Neural cell (in vitro differentiated cells): ENCODE measurements around the gene RSPRY1. TPM values are rescaled to one million over a fixed set of nuclear protein-coding genes. Genes with fewer than 3 reads are reported as not detected.

ENCODE experiments used
- H2AFZ ChIP-seq: fragments of 200-600, 300-800 bp; sonication (generic), shearing (Covaris generic); 2 replicates; pipeline ENCODE4 v1.6.0; 2014; ENCODE audit warnings: low read depth, mild to moderate bottlenecking, antibody characterized with exemption, low read length, moderate library complexity
- H3F3A ChIP-seq: fragments of 200-600 bp; shearing (Covaris generic); 2 replicates; pipeline ENCODE4 v1.6.1; 2016; ENCODE audit warnings: mild to moderate bottlenecking, moderate library complexity, mixed read lengths, antibody characterized with exemption, low read length; ENCODE audit not compliant: insufficient read depth, poor library complexity, severe bottlenecking
- H3K27ac ChIP-seq: fragments of 200-600, 300-800 bp; sonication (generic), shearing (Covaris generic); 2 replicates; pipeline ENCODE4 v1.5.1; 2014; ENCODE audit warnings: mild to moderate bottlenecking, low read length, moderate library complexity
- H3K27me3 ChIP-seq: fragments of 300-800, 200-600 bp; sonication (generic), shearing (Covaris generic); 2 replicates; pipeline ENCODE4 v1.6.0; 2014; ENCODE audit warnings: mild to moderate bottlenecking, low read depth, low read length, moderate library complexity; ENCODE audit not compliant: insufficient read depth
- H3K36me3 ChIP-seq: fragments of 300-800, 200-600 bp; sonication (generic), shearing (Covaris generic); 2 replicates; pipeline ENCODE4 v1.5.1; 2014; ENCODE audit warnings: mild to moderate bottlenecking, antibody characterized with exemption, low read length, moderate library complexity; ENCODE audit not compliant: insufficient read depth
- H3K4me2 ChIP-seq: fragments of 300-800, 200-600 bp; sonication (generic), shearing (Covaris generic); 2 replicates; pipeline ENCODE4 v1.6.0; 2014; ENCODE audit warnings: mild to moderate bottlenecking, low read length
- H3K4me3 ChIP-seq: fragments of 300-800, 200-600 bp; sonication (generic), shearing (Covaris generic); 2 replicates; pipeline ENCODE4 v1.5.1; 2014; ENCODE audit warnings: mild to moderate bottlenecking, low read length, moderate library complexity
- H3K79me2 ChIP-seq: fragments of 200-600 bp; shearing (Covaris generic); replicated peaks from 2 replicates; pipeline ENCODE4 v1.6.0; 2014; ENCODE audit warnings: mild to moderate bottlenecking, low read length, moderate library complexity; ENCODE audit not compliant: insufficient read depth
- H3K9ac ChIP-seq: fragments of 300-800, 200-600 bp; sonication (generic), shearing (Covaris generic); 2 replicates; pipeline ENCODE4 v1.6.1; 2016; ENCODE audit warnings: mild to moderate bottlenecking, low read length, mixed read lengths
- H3K9me2 ChIP-seq: fragments of 200-600 bp; shearing (Covaris generic); 2 replicates; pipeline ENCODE4 v1.6.1; 2016; ENCODE audit warnings: mild to moderate bottlenecking, low read length, mixed read lengths; ENCODE audit not compliant: insufficient read depth
- H3K9me3 ChIP-seq: fragments of 200-600, 300-800 bp; sonication (generic), shearing (Covaris generic); 2 replicates; pipeline ENCODE4 v1.6.1; 2016; ENCODE audit warnings: mild to moderate bottlenecking, mixed run types, low read length, moderate library complexity, mixed read lengths
- H4K20me1 ChIP-seq: fragments of 200-600 bp; shearing (Covaris generic); 2 replicates; pipeline ENCODE4 v1.6.1; 2016; ENCODE audit warnings: mild to moderate bottlenecking, mixed run types; ENCODE audit not compliant: insufficient read depth
- EZH2 ChIP-seq: fragments of 200-600, 300-800 bp; shearing (Covaris generic), sonication (generic); IDR thresholded peaks from 2 replicates; pipeline ENCODE4 v1.6.1; 2014; ENCODE audit warnings: antibody characterized with exemption, low read length, borderline replicate concordance, mild to moderate bottlenecking; ENCODE audit not compliant: insufficient read depth, poor library complexity, severe bottlenecking
- MXI1 ChIP-seq: fragments of 450-650 bp; conservative IDR thresholded peaks from 2 replicates; pipeline ENCODE4 v1.6.1; 2014; ENCODE audit warnings: antibody characterized with exemption, mild to moderate bottlenecking; ENCODE audit not compliant: poor library complexity, severe bottlenecking
- POLR2AphosphoS5 ChIP-seq: IDR thresholded peaks from 2 replicates; pipeline ENCODE4 v1.6.1; 2012
- SMC3 ChIP-seq: fragments of 450-650 bp; conservative IDR thresholded peaks from 2 replicates; pipeline ENCODE4 v1.6.1; 2014; ENCODE audit warnings: antibody characterized with exemption, mild to moderate bottlenecking, moderate library complexity; ENCODE audit not compliant: poor library complexity
- TAF1 ChIP-seq: IDR thresholded peaks from 2 replicates; pipeline ENCODE4 v1.6.1; 2012; ENCODE audit warnings: low read depth
- polyA plus RNA-seq: library from polyadenylated mRNA; depleted of rRNA; stranded (reverse); fragments of >200 nt; gene quantifications from 2 replicates; pipeline ENCODE4 v1.2.3, GENCODE V29; 2014
- TF ChIP-seq, protein P1 (sequence below): IDR thresholded peaks from 2 replicates; pipeline ENCODE4 v1.6.1; 2012; ENCODE audit warnings: borderline replicate concordance
- TF ChIP-seq, protein P2 (sequence below): fragments of 450-650 bp; IDR thresholded peaks from 2 replicates; pipeline ENCODE4 v1.5.1; 2014; ENCODE audit warnings: antibody characterized with exemption, mild to moderate bottlenecking, moderate library complexity; ENCODE audit not compliant: poor library complexity, severe bottlenecking

Gene RSPRY1
- polyA plus RNA-seq, 1 donor from 2014 or later = 62.0 TPM

DNA sequence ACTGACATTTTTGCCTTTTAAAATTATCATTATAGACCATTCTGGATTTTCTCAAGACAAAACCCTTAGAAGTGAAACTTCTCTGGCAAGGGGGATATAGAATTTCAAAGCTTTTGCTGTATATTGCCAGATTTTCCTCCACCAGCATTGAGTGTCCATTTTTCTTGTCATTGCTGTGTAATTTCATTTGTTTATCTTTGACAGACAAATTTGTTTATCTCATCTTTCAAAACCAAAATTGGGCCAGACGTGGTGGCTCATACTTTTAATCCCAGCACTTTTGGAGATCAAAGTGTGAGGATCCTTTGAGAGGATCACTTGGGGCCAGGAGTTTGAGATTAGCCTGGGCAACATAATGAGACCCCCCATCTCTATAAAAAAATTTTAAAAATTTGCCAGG, 43.0 kb downstream of the RSPRY1 start:
- H3K9ac ChIP-seq = no peak overlapping the region
- no peaks in the 10 kb centered on the region for H3K27me3 ChIP-seq
- no peak overlapping the region for H3K4me2 ChIP-seq
- H3K79me2 ChIP-seq = no peaks in the 10 kb centered on the region
- H3K27ac ChIP-seq = no peak overlapping the region
- no peaks in the 10 kb centered on the region for H3K9me2 ChIP-seq
- H4K20me1 ChIP-seq = no peaks in the 10 kb centered on the region
- H3K9me3 ChIP-seq = no peaks in the 10 kb centered on the region
- H3K4me3 ChIP-seq = no peak overlapping the region
- no peak overlapping the region for H2AFZ ChIP-seq
- H3K36me3 ChIP-seq = peaks cover 5% of the 10 kb centered on the region
- no peaks in the 10 kb centered on the region for H3F3A ChIP-seq
- TF ChIP-seq MXI1 = no peak
- TF ChIP-seq, protein P1, sequence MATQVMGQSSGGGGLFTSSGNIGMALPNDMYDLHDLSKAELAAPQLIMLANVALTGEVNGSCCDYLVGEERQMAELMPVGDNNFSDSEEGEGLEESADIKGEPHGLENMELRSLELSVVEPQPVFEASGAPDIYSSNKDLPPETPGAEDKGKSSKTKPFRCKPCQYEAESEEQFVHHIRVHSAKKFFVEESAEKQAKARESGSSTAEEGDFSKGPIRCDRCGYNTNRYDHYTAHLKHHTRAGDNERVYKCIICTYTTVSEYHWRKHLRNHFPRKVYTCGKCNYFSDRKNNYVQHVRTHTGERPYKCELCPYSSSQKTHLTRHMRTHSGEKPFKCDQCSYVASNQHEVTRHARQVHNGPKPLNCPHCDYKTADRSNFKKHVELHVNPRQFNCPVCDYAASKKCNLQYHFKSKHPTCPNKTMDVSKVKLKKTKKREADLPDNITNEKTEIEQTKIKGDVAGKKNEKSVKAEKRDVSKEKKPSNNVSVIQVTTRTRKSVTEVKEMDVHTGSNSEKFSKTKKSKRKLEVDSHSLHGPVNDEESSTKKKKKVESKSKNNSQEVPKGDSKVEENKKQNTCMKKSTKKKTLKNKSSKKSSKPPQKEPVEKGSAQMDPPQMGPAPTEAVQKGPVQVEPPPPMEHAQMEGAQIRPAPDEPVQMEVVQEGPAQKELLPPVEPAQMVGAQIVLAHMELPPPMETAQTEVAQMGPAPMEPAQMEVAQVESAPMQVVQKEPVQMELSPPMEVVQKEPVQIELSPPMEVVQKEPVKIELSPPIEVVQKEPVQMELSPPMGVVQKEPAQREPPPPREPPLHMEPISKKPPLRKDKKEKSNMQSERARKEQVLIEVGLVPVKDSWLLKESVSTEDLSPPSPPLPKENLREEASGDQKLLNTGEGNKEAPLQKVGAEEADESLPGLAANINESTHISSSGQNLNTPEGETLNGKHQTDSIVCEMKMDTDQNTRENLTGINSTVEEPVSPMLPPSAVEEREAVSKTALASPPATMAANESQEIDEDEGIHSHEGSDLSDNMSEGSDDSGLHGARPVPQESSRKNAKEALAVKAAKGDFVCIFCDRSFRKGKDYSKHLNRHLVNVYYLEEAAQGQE = no peak

- Histone ChIP-seq H3K9ac (no peak overlapping the region), H3K36me3 (peaks cover 22% of the 10 kb centered on the region), H3K4me2 (no peak overlapping the region), H2AFZ (no peak overlapping the region), H3K4me3 (no peak overlapping the region), H4K20me1 (no peaks in the 10 kb centered on the region), H3K27ac (no peak overlapping the region), H3K27me3 (no peaks in the 10 kb centered on the region), H3K9me2 (no peaks in the 10 kb centered on the region), H3F3A (no peaks in the 10 kb centered on the region), H3K79me2 (no peaks in the 10 kb centered on the region), H3K9me3 (no peaks in the 10 kb centered on the region)
- TF ChIP-seq EZH2 (no peak), TAF1 (no peak), SMC3 (no peak), MXI1 (no peak), POLR2AphosphoS5 (no peak)
- TF ChIP-seq, protein P2, sequence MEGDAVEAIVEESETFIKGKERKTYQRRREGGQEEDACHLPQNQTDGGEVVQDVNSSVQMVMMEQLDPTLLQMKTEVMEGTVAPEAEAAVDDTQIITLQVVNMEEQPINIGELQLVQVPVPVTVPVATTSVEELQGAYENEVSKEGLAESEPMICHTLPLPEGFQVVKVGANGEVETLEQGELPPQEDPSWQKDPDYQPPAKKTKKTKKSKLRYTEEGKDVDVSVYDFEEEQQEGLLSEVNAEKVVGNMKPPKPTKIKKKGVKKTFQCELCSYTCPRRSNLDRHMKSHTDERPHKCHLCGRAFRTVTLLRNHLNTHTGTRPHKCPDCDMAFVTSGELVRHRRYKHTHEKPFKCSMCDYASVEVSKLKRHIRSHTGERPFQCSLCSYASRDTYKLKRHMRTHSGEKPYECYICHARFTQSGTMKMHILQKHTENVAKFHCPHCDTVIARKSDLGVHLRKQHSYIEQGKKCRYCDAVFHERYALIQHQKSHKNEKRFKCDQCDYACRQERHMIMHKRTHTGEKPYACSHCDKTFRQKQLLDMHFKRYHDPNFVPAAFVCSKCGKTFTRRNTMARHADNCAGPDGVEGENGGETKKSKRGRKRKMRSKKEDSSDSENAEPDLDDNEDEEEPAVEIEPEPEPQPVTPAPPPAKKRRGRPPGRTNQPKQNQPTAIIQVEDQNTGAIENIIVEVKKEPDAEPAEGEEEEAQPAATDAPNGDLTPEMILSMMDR = no peak
- TF ChIP-seq, protein P1 = no peak
Measured at GRCh38 chr16:57231821-57232350, 45.8 kb downstream of the RSPRY1 start.
